Fibroblast of villous mesenchyme (primary cell): ENCODE results near the gene HSD11B2. TPM values are rescaled to one million over a fixed set of nuclear protein-coding genes. Genes with fewer than 3 reads are reported as not detected.

Experiments used
- DNase-seq: peaks from one replicate; pipeline ENCODE4 v3.0.0-alpha.2; 2010; ENCODE audit warnings: low read depth
- H3K4me3 ChIP-seq: 2 replicates; pipeline ENCODE4 v1.5.1; 2011; ENCODE audit warnings: low read depth, mild to moderate bottlenecking, low read length
- total RNA-seq: library from RNA; depleted of rRNA; stranded (reverse); fragments of >200 nt; gene quantifications from 2 replicates; pipeline ENCODE4 v1.2.3, GENCODE V29; 2012
- TF ChIP-seq, protein P1 (sequence below): IDR thresholded peaks from 2 replicates; pipeline ENCODE4 v1.5.1; 2012; ENCODE audit warnings: low read depth, mild to moderate bottlenecking, low read length; ENCODE audit not compliant: insufficient read depth

Gene HSD11B2
- total RNA-seq, 1 donor: not detected

DNA sequence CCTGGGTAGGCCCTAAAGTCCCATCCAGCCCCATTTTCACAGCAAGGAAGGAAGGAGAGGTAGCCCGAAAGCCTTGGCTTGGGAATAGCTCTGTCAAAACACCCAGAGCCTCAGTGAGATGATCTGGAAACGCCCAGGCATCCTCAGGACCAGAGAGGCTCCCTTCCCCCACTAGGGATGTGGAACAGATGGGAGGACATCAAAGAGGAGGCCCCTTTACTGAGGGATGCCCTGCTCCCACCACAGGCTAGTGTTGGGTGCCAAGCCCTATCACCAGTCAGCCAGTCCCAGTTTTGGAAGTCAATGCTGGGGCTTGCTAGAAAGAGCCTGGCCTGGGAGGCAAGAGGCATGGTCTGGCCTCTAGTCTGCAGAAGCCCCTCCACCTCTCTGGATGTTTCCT, 42.3 kb upstream of the HSD11B2 start:
- no peak for DNase-seq
- TF ChIP-seq, protein P1, sequence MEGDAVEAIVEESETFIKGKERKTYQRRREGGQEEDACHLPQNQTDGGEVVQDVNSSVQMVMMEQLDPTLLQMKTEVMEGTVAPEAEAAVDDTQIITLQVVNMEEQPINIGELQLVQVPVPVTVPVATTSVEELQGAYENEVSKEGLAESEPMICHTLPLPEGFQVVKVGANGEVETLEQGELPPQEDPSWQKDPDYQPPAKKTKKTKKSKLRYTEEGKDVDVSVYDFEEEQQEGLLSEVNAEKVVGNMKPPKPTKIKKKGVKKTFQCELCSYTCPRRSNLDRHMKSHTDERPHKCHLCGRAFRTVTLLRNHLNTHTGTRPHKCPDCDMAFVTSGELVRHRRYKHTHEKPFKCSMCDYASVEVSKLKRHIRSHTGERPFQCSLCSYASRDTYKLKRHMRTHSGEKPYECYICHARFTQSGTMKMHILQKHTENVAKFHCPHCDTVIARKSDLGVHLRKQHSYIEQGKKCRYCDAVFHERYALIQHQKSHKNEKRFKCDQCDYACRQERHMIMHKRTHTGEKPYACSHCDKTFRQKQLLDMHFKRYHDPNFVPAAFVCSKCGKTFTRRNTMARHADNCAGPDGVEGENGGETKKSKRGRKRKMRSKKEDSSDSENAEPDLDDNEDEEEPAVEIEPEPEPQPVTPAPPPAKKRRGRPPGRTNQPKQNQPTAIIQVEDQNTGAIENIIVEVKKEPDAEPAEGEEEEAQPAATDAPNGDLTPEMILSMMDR: no peak
- H3K4me3 ChIP-seq: no peak overlapping the region

DNA sequence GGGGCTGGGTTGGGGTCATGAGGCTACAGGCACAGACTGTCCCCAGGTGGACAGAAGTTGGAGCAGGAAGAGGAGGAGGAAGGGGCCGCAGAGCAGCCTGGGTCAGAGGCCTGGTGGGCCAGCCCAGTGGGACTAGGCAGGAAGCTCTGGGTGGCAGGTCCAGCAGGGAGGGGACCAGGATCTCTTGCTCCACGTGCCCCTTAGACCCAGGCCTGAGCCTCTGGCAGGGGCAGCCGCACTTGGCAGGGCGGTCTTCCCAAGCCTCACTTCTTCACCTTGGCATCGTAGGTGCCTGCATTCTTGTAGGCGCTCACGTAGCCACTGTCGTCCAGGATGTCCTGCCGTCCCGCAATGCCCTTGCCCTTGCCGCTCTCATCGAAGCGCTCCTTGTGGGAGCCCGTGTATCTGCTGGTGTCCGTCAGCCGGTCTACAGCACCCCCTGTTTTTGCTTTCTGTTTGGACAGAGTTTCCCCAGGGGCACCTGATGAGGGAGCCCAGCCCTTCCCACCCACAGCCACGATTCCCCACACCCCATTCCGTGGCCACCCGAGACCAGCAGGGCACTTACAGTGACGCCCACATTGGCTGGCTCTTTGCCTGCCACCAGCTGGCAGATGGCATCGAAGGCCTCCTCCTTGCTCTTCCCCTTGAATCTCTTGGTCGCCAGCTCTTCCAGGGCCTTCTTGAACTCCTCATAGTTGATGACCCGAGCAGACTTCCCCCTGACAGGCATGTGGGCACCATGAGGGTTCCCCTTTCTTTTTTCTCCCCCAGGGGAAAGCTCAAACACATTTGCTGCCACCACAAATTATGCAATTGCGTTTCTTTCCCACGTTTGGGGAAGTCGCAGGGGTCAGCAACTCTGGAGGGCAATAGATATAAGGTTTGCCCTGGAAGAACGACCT, 40.8 kb upstream of the HSD11B2 start:
- H3K4me3 ChIP-seq: no peak overlapping the region
- DNase-seq: no peak
- TF ChIP-seq, protein P1: no peak

DNA sequence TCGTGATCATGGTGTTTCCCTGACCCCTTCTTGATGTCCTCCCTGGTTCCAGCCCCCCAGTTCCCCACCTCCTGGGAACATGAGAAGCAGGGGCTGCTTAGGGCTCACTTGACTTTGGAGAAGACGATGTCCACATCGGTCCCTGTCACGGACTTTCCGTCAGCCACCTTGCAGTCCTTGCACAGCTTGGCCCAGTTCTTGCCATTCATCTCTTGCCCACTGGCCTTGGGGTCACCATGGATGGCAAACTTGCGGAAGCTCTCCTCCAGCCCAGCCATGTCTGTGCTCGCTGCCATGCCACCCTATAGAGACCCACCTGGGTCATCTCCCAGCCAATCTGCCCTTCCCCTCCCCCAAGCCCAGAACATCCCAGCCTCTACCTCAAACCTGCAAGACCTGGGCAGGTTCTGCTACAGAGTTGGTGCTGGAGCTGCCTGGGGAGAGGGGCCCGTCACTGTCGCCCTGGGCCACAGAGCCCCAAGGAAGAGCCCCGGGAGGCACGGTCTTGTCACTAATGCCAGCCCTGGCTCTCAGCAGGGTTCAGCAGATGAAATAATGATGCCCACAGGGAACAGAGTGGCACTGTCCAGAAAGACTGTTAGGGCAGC, 40.0 kb upstream of the HSD11B2 start:
- TF ChIP-seq, protein P1: no peak
- no peak for DNase-seq

DNA sequence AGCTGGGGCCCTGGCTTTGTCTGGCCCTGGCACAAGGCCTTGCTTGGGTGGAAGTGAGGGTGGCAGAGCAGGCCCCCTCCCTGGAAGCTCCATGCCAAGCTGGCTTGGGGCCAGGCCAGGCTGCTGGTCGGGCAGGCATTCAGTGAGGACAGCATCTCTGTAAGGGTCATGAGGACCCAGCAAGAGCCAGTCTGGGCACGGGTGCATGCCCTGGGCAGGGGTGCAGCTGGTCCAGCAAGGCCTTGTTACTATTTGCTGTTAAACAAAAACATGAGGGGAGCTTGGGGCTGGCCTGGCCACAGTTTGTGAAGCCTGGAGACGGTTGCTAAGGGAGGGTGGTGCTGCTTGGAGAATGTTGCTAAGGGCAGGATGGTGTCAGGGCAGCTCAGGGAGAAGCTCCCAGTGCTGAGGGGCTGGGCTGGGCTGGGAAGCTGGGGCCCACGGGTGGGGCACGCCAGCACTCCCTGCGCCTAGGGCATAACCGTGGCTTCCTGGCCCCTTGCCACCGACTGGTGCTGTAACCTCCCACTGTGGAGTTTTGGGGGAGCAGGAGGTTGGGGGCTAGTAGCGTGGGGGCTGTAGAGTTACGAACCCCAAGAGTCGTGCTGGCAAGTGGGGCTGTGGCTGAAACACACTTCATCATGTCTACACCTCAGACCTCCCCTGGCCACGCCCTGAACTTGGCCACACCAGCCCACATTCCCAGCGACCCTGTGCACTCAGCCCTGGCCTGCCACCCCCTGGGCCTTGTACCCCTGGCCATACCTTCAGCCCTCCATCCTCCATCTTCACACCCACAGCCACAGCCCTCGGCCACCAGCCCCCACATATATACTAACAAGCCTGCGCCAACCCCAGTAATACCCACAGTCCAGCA, 39.3 kb upstream of the HSD11B2 start:
- no peak overlapping the region for H3K4me3 ChIP-seq
- TF ChIP-seq, protein P1: no peak
- no peak for DNase-seq

More for the DNA sequence above, 40.0 kb upstream of the HSD11B2 start:
- H3K4me3 ChIP-seq: no peak overlapping the region

DNA sequence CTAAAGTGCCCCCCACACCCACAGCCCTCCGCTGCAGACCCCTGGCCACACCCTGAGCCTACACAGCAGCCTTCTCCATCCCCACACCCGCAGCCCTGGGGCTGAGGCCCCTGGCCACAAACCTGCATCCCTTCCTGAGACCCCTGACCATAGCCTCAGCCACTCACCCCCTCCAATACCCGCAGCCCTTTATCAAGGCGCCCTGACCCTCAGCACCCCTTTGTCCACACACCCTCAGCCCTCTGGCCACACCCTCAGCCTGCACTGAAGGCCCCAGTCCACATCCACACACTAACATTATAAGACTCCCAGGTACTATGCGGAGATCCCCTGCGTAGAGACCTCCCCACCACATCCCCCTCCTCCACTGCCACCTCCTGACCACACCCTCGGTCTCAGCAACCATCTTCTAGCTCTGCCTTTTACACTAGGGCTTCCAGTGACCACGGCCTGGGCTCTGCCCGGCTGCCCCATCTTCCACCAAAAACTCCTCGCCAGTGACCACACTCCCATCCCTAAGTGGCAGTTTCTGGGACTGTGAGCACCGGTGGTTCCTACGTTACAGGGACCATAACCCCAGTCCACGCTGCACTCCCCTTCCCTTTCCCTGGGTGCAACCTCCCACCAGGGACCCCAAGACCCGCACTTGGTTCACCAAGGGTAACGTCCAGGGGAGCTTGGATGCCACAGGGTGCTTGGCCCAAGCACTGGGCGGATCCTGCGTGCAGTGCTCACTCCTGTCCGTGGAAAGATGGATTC, 38.4 kb upstream of the HSD11B2 start:
- TF ChIP-seq, protein P1: no peak
- DNase-seq: no peak
- H3K4me3 ChIP-seq: peak overlapping the region; percentile 48

DNA sequence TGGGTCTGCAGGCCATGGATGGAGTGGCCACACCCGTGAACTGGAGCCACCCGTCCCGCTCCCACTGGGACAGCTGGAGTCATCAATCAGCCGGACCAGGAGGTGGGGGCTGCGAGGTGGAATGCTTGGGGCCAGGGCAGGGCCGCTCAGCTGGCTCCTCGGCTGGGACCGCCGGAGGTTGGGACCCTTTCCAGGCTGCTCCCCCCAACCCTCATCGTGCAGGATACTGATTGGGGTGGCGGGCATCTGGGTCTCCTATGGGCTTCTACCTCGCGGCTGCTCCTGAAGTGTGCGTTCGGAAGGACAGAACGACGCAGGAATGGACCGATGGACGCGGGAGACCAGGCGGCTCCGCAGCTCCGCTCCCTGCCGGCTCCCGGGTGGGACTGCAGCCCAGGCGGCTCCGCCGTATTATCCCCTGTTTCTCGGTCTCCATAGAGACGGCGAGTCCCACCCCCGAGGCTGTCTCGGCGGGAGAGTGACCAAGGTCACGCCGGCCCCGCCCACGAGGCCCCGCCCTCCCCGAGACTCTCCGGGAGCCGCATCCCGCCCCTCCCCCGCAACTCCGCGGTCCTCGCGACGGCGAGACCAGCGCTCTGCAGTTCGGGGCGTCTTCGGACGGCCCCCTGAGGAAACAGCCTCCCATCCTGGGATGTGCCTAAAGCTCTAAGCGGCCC, 37.7 kb upstream of the HSD11B2 start, which contains the start of gene TPPP3:
TPPP3 (minus strand) TSS at position 388 of the 677 bp plus-strand sequence. CDS start 2,387 bp downstream, outside the sequence.
- TF ChIP-seq, protein P1: peak; percentile 66
- peak within 1 kb of the TSS; percentile 48 for H3K4me3 ChIP-seq
- DNase-seq: peak; percentile 84
